ENCODE results near the gene PRM1. TPM values are rescaled to one million over a fixed set of nuclear protein-coding genes. Genes with fewer than 3 reads are reported as not detected.

Gene PRM1
- total RNA-seq, 1 experiment from 2014 or later = not detected

GRCh38 chr16:11310997-11311561, 29.9 kb upstream of the PRM1 start:
- TF ChIP-seq CTCF (IDR thresholded peaks at IDR 0.05; ENCODE audit: unreplicated experiment) = no peak
- no peak overlapping the region for H3K27ac Mint-ChIP-seq (ENCODE audit: unreplicated experiment)

GRCh38 chr16:11310634-11310977, 29.5 kb upstream of the PRM1 start:
- no peak overlapping the region for H3K27ac Mint-ChIP-seq (ENCODE audit: unreplicated experiment)
- H3K36me3 Mint-ChIP-seq (ENCODE audit: insufficient read depth, unreplicated experiment) = no peaks in the 10 kb centered on the region
- H3K27me3 Mint-ChIP-seq (ENCODE audit: unreplicated experiment) = peaks cover 7% of the 10 kb centered on the region
- CTCF ChIA-PET = no interaction called here
- peaks cover 17% of the 10 kb centered on the region for H3K4me1 Mint-ChIP-seq (ENCODE audit: low read depth, unreplicated experiment)
- BruUV-seq (replicated peaks) = no TSS peak
- no peak overlapping the region for H3K4me3 Mint-ChIP-seq (ENCODE audit: low read depth, unreplicated experiment)
- no peak for DNase-seq
- no peaks in the 10 kb centered on the region for H3K9me3 Mint-ChIP-seq (ENCODE audit: low read depth, unreplicated experiment)
- TF ChIP-seq CTCF (IDR thresholded peaks at IDR 0.05; ENCODE audit: unreplicated experiment) = no peak
- intact Hi-C loops (cut with micrococcal nuclease; ENCODE audit: unreplicated experiment) = no loop called here

More at GRCh38 chr16:11310997-11311561, 29.9 kb upstream of the PRM1 start:
- H3K9me3 Mint-ChIP-seq (ENCODE audit: low read depth, unreplicated experiment) = no peaks in the 10 kb centered on the region
- DNase-seq = no peak
- H3K4me3 Mint-ChIP-seq (ENCODE audit: low read depth, unreplicated experiment) = no peak overlapping the region
- intact Hi-C loops (cut with micrococcal nuclease; ENCODE audit: unreplicated experiment) = no loop called here
- CTCF ChIA-PET = no interaction called here
- H3K4me1 Mint-ChIP-seq (ENCODE audit: low read depth, unreplicated experiment) = peaks cover 17% of the 10 kb centered on the region
- BruUV-seq (replicated peaks) = no TSS peak
- peaks cover 7% of the 10 kb centered on the region for H3K27me3 Mint-ChIP-seq (ENCODE audit: unreplicated experiment)
- no peaks in the 10 kb centered on the region for H3K36me3 Mint-ChIP-seq (ENCODE audit: insufficient read depth, unreplicated experiment)

DNA sequence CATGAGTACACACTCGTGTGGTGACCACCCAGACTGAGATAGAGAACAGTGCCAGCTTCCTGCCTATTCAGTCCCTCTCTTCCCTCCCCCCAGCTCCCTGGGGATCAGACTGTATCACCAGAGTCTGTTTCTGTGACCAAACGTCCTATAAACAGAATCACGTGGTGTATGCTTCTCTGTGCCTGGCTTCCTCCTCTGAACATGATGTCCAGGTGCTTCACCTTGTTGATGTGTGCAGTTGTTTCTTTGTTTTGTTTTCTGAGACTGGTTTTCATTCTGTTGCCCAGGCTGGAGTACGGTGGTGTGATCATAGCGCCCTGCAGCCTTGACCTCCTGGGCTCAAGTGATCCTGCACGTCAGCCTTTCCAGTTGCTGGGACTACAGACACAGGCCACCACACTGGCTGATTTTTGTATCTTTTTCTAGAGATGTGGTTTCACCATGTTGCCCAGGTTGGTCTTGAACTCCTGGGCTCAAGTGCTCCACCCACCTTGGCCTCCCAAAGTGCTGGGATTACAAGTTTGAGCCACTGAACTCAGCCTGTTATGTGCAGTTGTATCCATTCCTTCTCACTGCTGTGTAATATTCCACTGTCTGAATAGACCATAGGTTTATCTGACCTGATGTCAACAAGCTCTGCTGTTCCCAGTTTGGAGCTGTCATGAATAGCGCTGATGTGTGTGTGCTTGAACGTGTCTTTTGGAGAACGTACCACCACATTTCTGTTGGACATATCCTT, 28.9 kb upstream of the PRM1 start:
- intact Hi-C loops (cut with micrococcal nuclease; ENCODE audit: unreplicated experiment) = no loop called here
- Mint-ChIP-seq H3K9me3 (ENCODE audit: low read depth, unreplicated experiment) (no peaks in the 10 kb centered on the region), H3K4me1 (ENCODE audit: low read depth, unreplicated experiment) (peaks cover 17% of the 10 kb centered on the region), H3K4me3 (ENCODE audit: low read depth, unreplicated experiment) (no peak overlapping the region), H3K27me3 (ENCODE audit: unreplicated experiment) (peaks cover 7% of the 10 kb centered on the region), H3K27ac (ENCODE audit: unreplicated experiment) (no peak overlapping the region), H3K36me3 (ENCODE audit: insufficient read depth, unreplicated experiment) (no peaks in the 10 kb centered on the region)
- no peak for TF ChIP-seq CTCF (IDR thresholded peaks at IDR 0.05; ENCODE audit: unreplicated experiment)
- no peak for DNase-seq
- no TSS peak for BruUV-seq (replicated peaks)
- CTCF ChIA-PET = no interaction called here

GRCh38 chr16:11308493-11309283, 27.6 kb upstream of the PRM1 start:
- H3K4me3 Mint-ChIP-seq (ENCODE audit: low read depth, unreplicated experiment) = no peak overlapping the region
- peaks cover 7% of the 10 kb centered on the region for H3K27me3 Mint-ChIP-seq (ENCODE audit: unreplicated experiment)
- DNase-seq = no peak
- CTCF ChIA-PET = no interaction called here
- intact Hi-C loops (cut with micrococcal nuclease; ENCODE audit: unreplicated experiment) = no loop called here
- no TSS peak for BruUV-seq (replicated peaks)
- no peaks in the 10 kb centered on the region for H3K9me3 Mint-ChIP-seq (ENCODE audit: low read depth, unreplicated experiment)
- H3K27ac Mint-ChIP-seq (ENCODE audit: unreplicated experiment) = no peak overlapping the region
- no peak for TF ChIP-seq CTCF (IDR thresholded peaks at IDR 0.05; ENCODE audit: unreplicated experiment)
- peaks cover 19% of the 10 kb centered on the region for H3K4me1 Mint-ChIP-seq (ENCODE audit: low read depth, unreplicated experiment)
- no peaks in the 10 kb centered on the region for H3K36me3 Mint-ChIP-seq (ENCODE audit: insufficient read depth, unreplicated experiment)
